ENCODE results near the gene PPFIBP1.
"Not testable (repeated sequence)": the region's sequence is repeated elsewhere in the genome, so short reads cannot be mapped to it uniquely, and the experiment has no call there.

PPFIBP1 gene

GRCh38 chr12:27537855-27538675 is 14.1 kb downstream of the PPFIBP1 start:
- no peak for ATAC-seq (ENCODE audit: low read depth)
- Histone ChIP-seq H3K9me3 (ENCODE audit: severe bottlenecking) (no peaks in the 10 kb centered on the region), H3K4me3 (ENCODE audit: severe bottlenecking) (no peak overlapping the region), H3K27ac (ENCODE audit: poor library complexity, severe bottlenecking) (no peak overlapping the region), H3K4me1 (ENCODE audit: insufficient read depth, poor library complexity, severe bottlenecking) (peaks cover 22% of the 10 kb centered on the region), H3K36me3 (ENCODE audit: low read depth) (no peaks in the 10 kb centered on the region), H3K27me3 (ENCODE audit: insufficient read depth, poor library complexity, severe bottlenecking) (no peaks in the 10 kb centered on the region)
- no peak for DNase-seq (ENCODE audit: low spot score)
- TF ChIP-seq, protein P1, sequence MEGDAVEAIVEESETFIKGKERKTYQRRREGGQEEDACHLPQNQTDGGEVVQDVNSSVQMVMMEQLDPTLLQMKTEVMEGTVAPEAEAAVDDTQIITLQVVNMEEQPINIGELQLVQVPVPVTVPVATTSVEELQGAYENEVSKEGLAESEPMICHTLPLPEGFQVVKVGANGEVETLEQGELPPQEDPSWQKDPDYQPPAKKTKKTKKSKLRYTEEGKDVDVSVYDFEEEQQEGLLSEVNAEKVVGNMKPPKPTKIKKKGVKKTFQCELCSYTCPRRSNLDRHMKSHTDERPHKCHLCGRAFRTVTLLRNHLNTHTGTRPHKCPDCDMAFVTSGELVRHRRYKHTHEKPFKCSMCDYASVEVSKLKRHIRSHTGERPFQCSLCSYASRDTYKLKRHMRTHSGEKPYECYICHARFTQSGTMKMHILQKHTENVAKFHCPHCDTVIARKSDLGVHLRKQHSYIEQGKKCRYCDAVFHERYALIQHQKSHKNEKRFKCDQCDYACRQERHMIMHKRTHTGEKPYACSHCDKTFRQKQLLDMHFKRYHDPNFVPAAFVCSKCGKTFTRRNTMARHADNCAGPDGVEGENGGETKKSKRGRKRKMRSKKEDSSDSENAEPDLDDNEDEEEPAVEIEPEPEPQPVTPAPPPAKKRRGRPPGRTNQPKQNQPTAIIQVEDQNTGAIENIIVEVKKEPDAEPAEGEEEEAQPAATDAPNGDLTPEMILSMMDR (IDR thresholded peaks at IDR 0.05; ENCODE audit: poor library complexity, severe bottlenecking): no peak

GRCh38 chr12:27539191-27539631 is 15.2 kb downstream of the PPFIBP1 start:
- ATAC-seq (ENCODE audit: low read depth): no peak
- no peak overlapping the region for H3K4me3 ChIP-seq (ENCODE audit: severe bottlenecking)
- no peak overlapping the region for H3K27ac ChIP-seq (ENCODE audit: poor library complexity, severe bottlenecking)
- H3K36me3 ChIP-seq (ENCODE audit: low read depth): no peaks in the 10 kb centered on the region
- peaks cover 27% of the 10 kb centered on the region for H3K4me1 ChIP-seq (ENCODE audit: insufficient read depth, poor library complexity, severe bottlenecking)
- no peak for DNase-seq (ENCODE audit: low spot score)
- TF ChIP-seq, protein P1 (IDR thresholded peaks at IDR 0.05; ENCODE audit: poor library complexity, severe bottlenecking): no peak
- H3K9me3 ChIP-seq (ENCODE audit: severe bottlenecking): no peaks in the 10 kb centered on the region
- H3K27me3 ChIP-seq (ENCODE audit: insufficient read depth, poor library complexity, severe bottlenecking): no peaks in the 10 kb centered on the region

GRCh38 chr12:27541031-27541719 is 17.2 kb downstream of the PPFIBP1 start:
- no peak overlapping the region for H3K4me3 ChIP-seq (ENCODE audit: severe bottlenecking)
- ATAC-seq (ENCODE audit: low read depth) (peak; percentile 69), DNase-seq (ENCODE audit: low spot score) (no peak)
- peaks cover 27% of the 10 kb centered on the region for H3K4me1 ChIP-seq (ENCODE audit: insufficient read depth, poor library complexity, severe bottlenecking)
- no peaks in the 10 kb centered on the region for H3K9me3 ChIP-seq (ENCODE audit: severe bottlenecking)
- H3K27ac ChIP-seq (ENCODE audit: poor library complexity, severe bottlenecking): peak overlapping the region; percentile 74
- TF ChIP-seq, protein P1 (IDR thresholded peaks at IDR 0.05; ENCODE audit: poor library complexity, severe bottlenecking): no peak
- H3K27me3 ChIP-seq (ENCODE audit: insufficient read depth, poor library complexity, severe bottlenecking): no peaks in the 10 kb centered on the region
- no peaks in the 10 kb centered on the region for H3K36me3 ChIP-seq (ENCODE audit: low read depth)

- TF ChIP-seq, protein P1 (IDR thresholded peaks at IDR 0.05; ENCODE audit: poor library complexity, severe bottlenecking): no peak
- Histone ChIP-seq H3K9me3 (ENCODE audit: severe bottlenecking) (no peaks in the 10 kb centered on the region), H3K27ac (ENCODE audit: poor library complexity, severe bottlenecking) (peak overlapping the region; percentile 74), H3K36me3 (ENCODE audit: low read depth) (no peaks in the 10 kb centered on the region), H3K4me3 (ENCODE audit: severe bottlenecking) (no peak overlapping the region), H3K4me1 (ENCODE audit: insufficient read depth, poor library complexity, severe bottlenecking) (peaks cover 27% of the 10 kb centered on the region), H3K27me3 (ENCODE audit: insufficient read depth, poor library complexity, severe bottlenecking) (no peaks in the 10 kb centered on the region)
- ATAC-seq (ENCODE audit: low read depth) (peak; percentile 93), DNase-seq (ENCODE audit: low spot score) (no peak)
Observed at GRCh38 chr12:27542628-27543027, 18.6 kb downstream of the PPFIBP1 start.

GRCh38 chr12:27544858-27545257 is 20.9 kb downstream of the PPFIBP1 start:
- H3K27me3 ChIP-seq (ENCODE audit: insufficient read depth, poor library complexity, severe bottlenecking); H3K9me3 ChIP-seq (ENCODE audit: severe bottlenecking); DNase-seq (ENCODE audit: low spot score); ATAC-seq (ENCODE audit: low read depth); H3K27ac ChIP-seq (ENCODE audit: poor library complexity, severe bottlenecking); H3K4me3 ChIP-seq (ENCODE audit: severe bottlenecking); H3K36me3 ChIP-seq (ENCODE audit: low read depth): not testable (repeated sequence)
- peaks cover 43% of the 10 kb centered on the region for H3K4me1 ChIP-seq (ENCODE audit: insufficient read depth, poor library complexity, severe bottlenecking)

Measured in RWPE2 (cell line).